ENCODE data around the gene NHLH1.

The NHLH1 gene

GRCh38 chr1:160414881-160415280, 48.0 kb downstream of the NHLH1 start:
- no peak for DNase-seq

- DNase-seq: no peak
Observed at GRCh38 chr1:160415696-160416290, 48.9 kb downstream of the NHLH1 start.

- peak; percentile 70 for DNase-seq
Observed at GRCh38 chr1:160416369-160416768, 49.5 kb downstream of the NHLH1 start.

DNA sequence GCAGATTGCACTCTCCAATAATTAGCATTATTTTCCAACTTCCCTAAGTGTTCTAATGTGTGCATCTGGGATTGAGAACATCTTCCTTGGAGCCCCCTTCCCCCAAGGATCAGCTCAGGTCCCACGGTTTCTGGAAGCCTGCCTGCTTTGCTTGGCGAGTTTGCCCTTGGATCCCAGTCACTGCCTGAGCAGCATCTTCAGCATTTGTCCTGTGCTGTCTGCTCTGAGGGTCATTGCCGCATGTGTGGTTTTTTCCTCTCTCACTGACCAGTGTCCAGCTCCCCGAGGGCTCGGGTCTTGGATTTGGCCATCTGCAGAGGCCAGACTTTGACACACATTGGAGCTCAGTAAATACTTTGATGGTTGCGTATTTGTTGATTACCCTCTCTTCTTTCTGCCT, 51.6 kb downstream of the NHLH1 start:
- DNase-seq: no peak

DNA sequence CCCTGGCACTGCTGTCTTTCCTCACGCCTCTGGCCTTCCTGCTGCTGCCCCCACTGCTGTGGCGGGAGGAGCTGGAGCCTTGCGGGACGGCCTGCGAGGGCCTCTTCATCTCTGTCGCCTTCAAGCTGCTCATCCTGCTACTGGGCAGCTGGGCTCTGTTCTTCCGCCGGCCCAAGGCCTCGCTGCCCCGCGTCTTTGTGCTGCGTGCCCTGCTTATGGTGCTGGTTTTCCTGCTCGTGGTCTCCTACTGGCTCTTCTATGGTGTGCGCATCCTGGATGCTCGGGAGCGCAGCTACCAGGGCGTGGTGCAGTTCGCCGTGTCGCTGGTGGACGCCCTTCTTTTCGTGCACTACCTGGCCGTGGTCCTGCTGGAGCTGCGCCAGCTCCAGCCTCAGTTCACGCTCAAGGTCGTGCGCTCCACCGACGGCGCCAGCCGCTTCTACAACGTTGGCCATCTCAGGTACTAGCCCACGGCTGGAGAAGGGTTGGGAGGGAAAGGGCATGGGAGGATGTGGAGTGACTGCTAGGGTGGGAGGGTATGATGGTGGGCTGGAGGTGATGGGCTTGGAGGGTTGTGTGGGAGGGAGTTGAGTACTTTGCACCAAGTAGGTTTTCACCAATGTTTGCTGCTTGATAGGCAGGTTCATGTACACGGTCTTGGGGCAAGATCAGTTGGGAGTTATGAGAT, 52.4 kb downstream of the NHLH1 start:
- no peak for DNase-seq

DNA sequence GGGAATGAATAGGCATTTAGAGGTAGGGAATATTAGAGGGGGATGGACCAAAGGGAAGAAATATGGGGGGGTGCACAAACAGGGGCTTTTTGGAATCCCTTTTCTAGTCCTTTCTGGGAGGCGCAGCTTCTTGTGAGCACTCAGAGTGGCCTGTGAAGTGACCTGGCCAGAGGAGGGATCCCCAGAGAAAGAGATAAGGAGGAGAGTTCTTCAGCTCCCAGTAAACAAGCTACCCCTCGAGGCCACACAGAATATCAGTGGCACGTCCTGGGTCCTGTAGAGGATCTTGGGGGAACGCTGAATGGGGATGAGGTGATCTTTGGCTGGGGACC, 52.9 kb downstream of the NHLH1 start:
- no peak for DNase-seq

GRCh38 chr1:160420881-160421842, 54.3 kb downstream of the NHLH1 start:
- no peak for DNase-seq

DNA sequence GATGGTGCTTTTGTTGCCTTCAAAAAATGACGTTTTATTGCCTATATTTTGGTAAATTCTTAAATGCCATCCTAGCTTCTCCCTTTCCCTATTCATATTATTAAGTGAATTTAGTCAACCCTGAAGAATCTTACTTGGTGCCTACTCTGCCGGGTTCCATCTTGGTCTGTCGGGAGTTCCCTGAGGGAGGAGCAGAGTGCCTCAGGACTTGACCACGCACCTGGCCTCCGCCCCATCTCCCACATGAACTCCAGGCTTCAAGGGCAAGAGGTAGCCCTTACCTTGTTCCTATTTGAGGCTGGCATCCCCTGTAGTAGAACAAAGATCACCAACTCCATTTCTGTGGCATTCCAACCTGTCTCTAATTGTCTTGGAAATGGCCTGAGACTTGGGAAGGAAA, 55.0 kb downstream of the NHLH1 start:
- DNase-seq: no peak
